HG02885 (cell line): ENCODE data around the gene GOLGA8Q.
"Not testable (repeated sequence)": the region's sequence is repeated elsewhere in the genome, so short reads cannot be mapped to it uniquely, and the experiment has no call there.

Source experiments
- ATAC-seq: cut with Tn5 transposase; IDR thresholded peaks from one replicate; pipeline ENCODE4 v1.9.1; 2021; ENCODE audit warnings: mild to moderate bottlenecking; ENCODE audit not compliant: unreplicated experiment, poor library complexity

The GOLGA8Q gene, protein sequence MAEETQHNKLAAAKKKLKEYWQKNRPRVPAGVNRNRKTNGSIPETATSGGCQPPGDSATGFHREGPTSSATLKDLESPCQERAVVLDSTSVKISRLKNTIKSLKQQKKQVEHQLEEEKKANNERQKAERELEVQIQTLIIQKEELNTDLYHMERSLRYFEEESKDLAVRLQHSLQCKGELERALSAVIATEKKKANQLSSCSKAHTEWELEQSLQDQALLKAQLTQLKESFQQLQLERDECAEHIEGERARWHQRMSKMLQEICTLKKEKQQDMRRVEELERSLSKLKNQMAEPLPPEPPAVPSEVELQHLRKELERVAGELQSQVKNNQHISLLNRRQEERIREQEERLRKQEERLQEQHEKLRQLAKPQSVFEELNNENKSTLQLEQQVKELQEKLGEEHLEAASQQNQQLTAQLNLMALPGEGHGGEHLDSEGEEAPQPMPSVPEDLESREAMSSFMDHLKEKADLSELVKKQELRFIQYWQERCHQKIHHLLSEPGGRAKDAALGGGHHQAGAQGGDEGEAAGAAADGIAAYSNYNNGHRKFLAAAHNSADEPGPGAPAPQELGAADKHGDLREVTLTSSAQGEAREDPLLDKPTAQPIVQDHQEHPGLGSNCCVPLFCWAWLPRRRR

DNA sequence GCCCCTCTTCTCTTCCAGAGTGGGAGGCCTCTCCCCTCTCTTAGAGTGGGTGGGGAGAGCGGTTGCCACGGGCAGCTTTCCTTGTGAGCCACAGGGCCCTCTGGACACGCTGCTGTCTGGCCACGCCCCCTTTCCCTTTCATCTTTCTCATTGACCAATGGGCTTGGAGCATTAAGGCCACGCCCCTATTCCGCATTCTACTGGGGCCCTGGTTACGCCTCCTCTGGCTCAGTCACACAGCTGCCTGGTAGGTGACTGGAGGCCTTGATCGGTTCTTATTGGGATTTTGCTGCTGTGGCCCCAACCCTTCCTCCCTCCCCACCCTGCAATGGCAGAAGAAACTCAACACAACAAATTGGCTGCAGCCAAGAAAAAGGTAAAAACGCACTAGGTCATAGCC is at the start of gene GOLGA8Q:
Gene GOLGA8Q, plus strand, starts transcription at position 301 of the 400 bp plus-strand sequence. Its CDS starts 28 bp downstream, at position 329.
- ATAC-seq, result not testable (repeated sequence)

DNA sequence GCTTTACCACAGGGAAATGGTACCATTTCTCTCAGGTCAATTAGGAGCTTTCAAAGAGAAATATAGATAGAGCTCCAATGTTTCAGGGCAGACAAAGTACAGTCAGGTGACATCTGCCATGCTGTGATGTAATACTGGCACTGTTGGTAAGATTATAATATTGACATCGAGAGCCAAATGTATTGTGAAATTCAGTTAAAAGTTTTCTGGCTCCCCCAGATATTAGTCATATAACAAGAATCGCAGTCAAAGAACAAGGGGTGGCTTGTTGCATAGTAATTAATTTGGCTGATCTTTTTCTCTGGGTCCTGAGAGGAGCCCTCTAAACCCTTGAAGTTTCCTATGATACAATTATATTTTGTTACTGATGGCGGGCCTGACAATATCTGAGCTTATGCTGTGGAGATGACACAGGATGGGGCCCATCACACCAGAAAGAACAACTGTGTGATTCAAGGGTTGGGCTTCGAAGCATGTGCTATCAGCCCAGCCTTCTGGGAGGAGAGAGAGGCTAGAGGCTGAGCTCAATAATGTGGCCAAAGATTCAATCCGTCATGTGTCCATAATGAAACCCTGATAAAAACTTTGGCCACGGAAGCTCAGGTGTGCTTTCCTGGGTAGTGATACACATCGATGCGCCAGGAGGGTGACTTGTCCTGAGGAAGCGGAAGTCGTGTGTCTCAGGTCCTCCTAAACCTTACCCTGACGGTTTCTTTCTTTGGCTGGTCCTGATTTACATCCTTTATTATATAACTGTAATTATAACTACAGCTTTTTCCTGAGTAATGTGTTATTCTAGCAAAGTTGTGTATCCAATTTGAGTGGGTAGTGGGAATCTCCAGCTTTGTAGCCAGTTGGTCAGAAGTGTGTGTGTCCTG is 48.7 kb upstream of the GOLGA8Q start:
- ATAC-seq, result not testable (repeated sequence)

DNA sequence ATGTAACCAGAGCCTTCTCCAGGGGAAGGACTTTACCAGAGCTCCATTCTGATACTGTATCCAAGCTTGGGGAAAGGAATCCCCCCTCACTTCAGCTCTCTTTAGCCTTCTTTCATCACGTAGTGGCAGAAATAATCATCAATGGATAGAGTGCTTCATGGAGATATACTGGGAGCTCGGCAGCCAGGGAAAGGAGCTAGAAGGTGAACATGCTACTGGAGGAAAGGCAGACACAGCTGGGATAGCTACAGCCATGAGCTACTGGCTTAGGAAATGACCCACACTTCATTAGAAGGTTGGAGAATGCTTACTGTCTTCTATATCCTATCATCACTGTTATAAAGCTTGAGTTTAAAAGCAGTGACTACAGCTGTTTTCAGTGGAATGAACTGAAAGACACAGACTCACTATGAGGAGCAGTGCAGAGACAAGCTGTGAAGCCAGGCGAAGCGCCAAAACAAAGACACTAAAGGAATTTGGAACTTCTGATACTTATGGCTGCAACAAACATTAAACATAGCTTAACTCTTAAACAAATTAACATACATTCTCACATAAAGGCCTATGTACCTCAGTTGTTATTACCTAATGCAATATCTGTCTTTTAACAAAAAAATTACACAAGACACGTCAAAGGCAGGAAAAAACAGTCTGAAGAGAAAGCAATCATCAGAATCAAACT is 47.5 kb upstream of the GOLGA8Q start:
- not testable (repeated sequence) for ATAC-seq

DNA sequence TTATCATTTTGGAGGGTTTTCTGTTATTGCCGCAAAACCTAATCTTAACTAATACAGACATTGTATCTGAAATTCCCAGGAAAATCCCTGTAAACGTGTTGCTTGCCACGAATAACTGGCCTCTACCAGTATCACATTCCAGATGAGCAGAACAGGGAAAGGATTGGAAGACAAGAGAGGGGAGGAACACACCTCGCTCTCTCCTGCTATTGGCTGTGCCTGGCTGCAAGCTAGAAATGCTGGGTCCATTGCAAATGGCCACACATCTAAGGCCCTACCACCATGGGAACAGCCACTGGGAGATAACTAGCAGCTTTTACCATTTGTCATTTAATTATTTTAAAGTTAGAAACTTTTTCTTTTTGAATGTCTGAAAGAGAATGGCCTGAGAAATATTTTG is 37.3 kb upstream of the GOLGA8Q start:
- not testable (repeated sequence) for ATAC-seq

DNA sequence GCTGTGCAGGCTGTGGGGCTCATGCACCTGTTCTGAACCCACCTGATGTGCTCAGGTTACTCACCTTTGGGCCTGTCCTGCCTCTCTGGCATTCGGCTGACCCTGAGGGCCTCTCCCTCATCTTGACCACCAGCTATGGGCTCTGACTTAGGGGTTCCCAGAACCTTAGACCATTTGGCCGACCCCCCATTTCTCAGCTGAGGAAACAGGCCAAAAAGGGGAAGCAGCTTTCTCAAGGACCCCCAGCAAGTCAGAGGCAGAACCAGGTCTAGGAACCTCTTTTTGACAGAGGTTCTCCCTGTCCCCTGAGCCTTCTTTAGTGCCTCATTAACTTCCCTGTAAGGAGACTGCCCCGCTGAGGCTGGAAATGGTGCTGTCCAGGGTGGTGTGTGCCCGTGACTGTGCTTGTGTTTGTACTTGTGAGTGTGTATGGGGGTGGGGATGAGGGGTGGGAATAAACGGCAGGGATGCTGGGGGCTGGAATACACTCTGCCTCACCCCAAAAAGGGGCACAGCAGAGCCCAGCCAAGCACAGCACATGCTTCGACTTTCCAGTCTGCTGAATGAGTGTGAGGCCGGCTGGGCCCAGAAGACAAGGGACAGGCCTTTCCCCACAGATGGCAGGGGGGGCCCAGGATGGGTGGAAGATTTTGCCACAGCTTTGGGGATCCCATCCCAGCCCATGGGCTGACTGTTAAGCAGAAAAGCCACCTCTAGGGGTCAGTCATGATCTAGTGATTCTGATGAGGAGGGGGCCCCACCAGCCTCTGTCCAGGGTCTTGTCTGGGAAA is 28.2 kb upstream of the GOLGA8Q start:
- ATAC-seq, result not testable (repeated sequence)

DNA sequence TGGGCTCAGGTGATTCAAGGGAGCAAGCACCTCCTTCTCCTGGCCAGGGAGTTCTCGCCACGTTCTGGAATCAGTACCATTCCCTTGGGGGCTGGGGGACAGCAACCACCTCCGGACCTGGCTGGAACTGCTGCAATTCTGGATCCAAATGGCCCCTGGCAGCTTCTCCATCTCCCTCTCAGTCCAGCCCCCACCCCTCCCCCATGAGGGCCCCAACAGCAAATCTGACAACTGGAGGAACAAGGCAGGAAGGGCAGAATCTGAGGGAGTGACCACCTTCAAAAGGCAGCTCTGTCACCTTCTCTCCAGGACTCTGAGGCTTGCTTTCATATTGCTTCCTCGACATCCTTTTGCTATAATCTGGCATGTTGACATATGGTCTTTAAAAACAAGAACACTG is 25.9 kb upstream of the GOLGA8Q start:
- not testable (repeated sequence) for ATAC-seq

DNA sequence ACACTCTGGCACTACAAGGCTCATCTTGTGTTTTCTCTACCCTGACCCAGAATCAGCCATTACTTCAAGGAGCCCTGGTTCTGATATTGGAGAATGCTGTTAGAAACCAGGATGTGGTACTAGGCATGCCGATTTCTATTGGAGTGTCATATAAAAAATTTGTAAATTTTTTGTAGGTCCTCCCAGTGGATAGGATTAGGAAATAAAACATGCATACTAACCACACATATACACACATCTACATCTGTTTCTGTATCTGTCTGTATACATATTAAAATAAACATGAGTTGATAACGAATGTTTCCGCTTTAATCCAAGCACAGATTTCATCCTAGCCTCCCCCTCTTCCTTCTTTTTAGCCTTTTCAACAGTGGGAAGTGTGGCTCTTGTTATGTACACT is 22.8 kb upstream of the GOLGA8Q start:
- not testable (repeated sequence) for ATAC-seq

DNA sequence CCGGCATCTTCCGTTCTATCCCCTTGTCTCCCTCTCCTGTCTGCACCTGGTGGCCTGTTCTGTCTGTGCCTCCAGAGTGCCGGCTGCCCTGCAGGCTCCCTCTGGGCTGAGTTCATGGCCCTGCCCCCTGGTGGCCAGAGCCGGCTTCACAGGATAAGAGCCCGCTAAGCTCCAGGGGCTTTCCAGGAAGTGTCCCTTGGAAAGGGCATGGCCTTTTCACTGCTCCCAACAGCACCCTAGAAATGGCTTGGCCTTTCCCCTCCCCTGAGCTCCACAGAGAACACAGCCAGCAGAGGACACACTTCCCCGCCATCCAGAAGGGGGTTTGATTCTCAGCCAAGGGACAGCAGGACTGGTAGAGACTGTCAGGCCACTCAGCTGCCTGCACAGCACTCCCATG is 15.1 kb downstream of the GOLGA8Q start:
- ATAC-seq, result not testable (repeated sequence)

DNA sequence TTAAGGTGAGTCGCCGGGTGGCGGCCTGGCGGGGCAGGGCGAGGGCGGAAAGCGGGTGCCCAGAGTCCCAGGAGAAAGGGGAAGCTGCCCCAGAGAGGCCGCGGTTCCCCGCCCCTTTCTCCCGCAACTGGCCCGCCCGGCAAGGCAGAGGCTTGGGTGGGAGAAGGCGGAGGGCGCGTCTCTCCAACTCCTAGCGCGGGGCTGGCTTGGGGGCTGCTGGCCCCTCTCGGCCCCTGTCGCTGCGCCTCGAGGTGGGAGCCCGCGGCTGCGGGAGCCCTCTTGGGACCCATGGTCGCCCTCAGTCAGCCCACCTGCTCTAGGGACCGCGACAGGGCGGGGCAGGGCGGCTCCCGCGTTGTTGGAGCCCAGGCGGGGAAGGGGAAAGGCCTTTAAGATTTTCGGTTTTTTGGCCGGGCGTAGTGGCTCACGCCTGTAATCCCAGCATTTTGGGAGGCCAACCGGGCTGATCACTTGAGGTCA is 21.2 kb downstream of the GOLGA8Q start:
- not testable (repeated sequence) for ATAC-seq

DNA sequence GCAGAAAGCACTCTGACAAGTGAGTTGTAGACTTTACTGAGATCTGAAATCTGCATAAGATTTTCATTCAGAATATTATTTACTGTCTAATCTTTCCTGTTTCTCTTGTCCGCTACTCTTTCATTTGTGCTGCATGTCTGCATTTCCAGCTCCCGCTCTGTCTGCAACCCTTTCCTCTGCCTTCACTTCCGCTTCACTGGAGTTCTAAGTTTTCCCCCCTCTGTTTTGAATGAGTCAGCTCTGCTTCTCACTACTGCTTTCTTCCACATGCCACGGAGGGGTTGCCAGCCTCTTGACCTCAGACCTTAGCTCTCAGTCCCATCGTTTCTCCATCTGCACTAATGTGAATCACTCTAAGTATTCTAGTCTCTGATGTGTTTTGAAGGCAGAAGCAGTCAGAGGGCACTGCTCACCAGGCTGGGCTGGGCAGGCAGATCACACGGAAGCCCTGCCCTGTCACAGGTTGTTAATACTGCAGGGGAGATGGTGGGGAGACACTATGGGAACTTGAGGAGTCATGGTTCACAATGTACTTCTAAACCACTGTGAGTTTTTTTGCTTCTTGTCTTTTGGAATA is 27.6 kb downstream of the GOLGA8Q start:
- ATAC-seq, result not testable (repeated sequence)

DNA sequence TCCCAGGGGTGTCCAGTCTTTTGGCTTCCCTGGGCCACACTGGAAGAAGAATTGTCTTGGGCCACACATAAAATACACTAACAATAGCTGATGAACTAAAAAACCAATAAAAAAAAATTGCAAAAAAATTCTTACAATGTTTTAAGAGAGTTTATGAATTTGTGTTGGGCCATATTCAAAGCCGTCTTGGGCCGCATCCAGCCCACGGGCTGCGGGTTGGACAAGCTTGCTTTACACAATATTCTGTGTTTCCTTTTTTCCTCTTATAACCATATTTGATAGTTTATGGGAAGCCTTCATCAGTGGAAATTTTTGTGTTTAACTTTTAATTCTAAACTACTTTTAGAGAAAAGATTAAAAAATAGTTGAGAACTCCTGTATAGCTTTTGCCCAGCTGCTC is 28.9 kb downstream of the GOLGA8Q start:
- not testable (repeated sequence) for ATAC-seq

DNA sequence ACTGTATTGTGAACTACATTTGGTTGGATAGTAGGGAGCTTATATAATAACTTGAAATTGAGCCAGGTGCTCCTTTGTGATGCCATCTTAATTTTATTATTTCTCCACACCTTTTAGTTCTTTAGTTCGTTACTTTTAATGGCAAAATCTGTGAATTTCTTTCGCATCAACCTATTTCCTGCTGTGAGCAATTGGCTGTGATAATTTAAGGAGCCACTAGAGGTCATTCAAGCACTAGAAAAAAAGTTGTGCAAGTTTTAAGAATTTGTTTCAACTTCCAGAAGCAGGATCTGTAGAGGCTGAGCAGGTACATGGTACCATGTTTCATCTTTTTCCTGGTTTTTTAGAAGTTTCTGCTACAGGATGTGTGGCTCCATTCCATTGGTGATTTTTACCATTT is 47.1 kb downstream of the GOLGA8Q start:
- not testable (repeated sequence) for ATAC-seq

DNA sequence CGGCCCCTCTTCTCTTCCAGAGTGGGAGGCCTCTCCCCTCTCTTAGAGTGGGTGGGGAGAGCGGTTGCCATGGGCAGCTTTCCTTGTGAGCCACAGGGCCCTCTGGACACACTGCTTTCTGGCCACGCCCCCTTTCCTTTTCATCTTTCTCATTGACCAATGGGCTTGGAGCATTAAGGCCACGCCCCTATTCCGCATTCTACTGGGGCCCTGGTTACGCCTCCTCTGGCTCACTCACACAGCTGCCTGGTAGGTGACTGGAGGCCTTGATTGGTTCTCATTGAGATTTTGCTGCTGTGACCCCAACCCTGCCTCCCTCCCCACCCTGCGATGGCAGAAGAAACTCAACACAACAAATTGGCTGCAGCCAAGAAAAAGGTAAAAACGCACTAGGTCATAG is 51.9 kb downstream of the GOLGA8Q start, which contains the start of gene GOLGA8H:
Gene GOLGA8H, plus strand, starts transcription at position 233 of the 400 bp plus-strand sequence. Its CDS starts 98 bp downstream, at position 331.
- ATAC-seq, result not testable (repeated sequence)
